Fibroblast of lung (primary cell): ENCODE data around the gene RTN4. TPM values are rescaled to one million over a fixed set of nuclear protein-coding genes. Genes with fewer than 3 reads are reported as not detected.

Experiments used
- DNase-seq, 2 donors: peaks; one replicate each; pipeline versions ENCODE4 v3.0.0 to v3.0.0-alpha.2; 2010; ENCODE audit warnings: low read depth in 2 of 2
- H2AFZ ChIP-seq: 2 replicates; pipeline ENCODE4 v1.5.1; 2012; ENCODE audit warnings: low read length, control low read depth, inconsistent platforms
- H3K27ac ChIP-seq: 2 replicates; pipeline ENCODE4 v1.5.1; 2011; ENCODE audit warnings: low read length, control low read depth; ENCODE audit not compliant: insufficient read depth
- H3K27me3 ChIP-seq: 2 replicates; pipeline ENCODE4 v1.5.1; 2011; ENCODE audit warnings: mild to moderate bottlenecking, low read length; ENCODE audit not compliant: control insufficient read depth, insufficient read depth
- H3K36me3 ChIP-seq: 2 replicates; pipeline ENCODE4 v1.5.1; 2011; ENCODE audit warnings: low read length; ENCODE audit not compliant: control insufficient read depth, insufficient read depth
- H3K4me1 ChIP-seq: 2 replicates; pipeline ENCODE4 v1.5.1; 2011; ENCODE audit warnings: low read length; ENCODE audit not compliant: control insufficient read depth, insufficient read depth; ENCODE audit errors: extremely low read depth
- H3K4me2 ChIP-seq: 2 replicates; pipeline ENCODE4 v1.5.1; 2011; ENCODE audit warnings: low read length, control low read depth; ENCODE audit not compliant: insufficient read depth; ENCODE audit errors: extremely low read depth
- H3K4me3 ChIP-seq, 4 experiments: fragments of 200-600 bp in 1 of 4; sonication (generic) in 1 of 4; replicated peaks in 1 of 4; 2 replicates each; pipeline ENCODE4 v1.5.1; 2011 to 2016; ENCODE audit warnings: low read length in 4 of 4, low read depth in 3 of 4, mild to moderate bottlenecking in 3 of 4, control low read depth in 2 of 4, inconsistent platforms in 1 of 4, mixed read lengths in 1 of 4; ENCODE audit not compliant: insufficient read depth in 1 of 4; ENCODE audit errors: control extremely low read depth in 1 of 4
- H3K79me2 ChIP-seq: 2 replicates; pipeline ENCODE4 v1.5.1; 2012; ENCODE audit warnings: mild to moderate bottlenecking, low read length, inconsistent platforms; ENCODE audit not compliant: control insufficient read depth, insufficient read depth
- H3K9ac ChIP-seq: 2 replicates; pipeline ENCODE4 v1.5.1; 2011; ENCODE audit warnings: mild to moderate bottlenecking, low read length, control low read depth; ENCODE audit not compliant: insufficient read depth
- H3K9me3 ChIP-seq: 2 replicates; pipeline ENCODE4 v1.5.1; 2012; ENCODE audit warnings: low read depth, low read length; ENCODE audit not compliant: control insufficient read depth, insufficient read depth
- H4K20me1 ChIP-seq: 2 replicates; pipeline ENCODE4 v1.5.1; 2011; ENCODE audit warnings: low read length; ENCODE audit not compliant: control insufficient read depth, insufficient read depth; ENCODE audit errors: extremely low read depth
- CTCF ChIP-seq, 2 donors: IDR thresholded peaks in 1 of 2; conservative IDR thresholded peaks in 1 of 2; 1 replicate in 1 of 2; 2 replicates in 1 of 2; pipeline ENCODE4 v1.5.1; 2011 to 2012; ENCODE audit warnings: low read length in 2 of 2, control low read depth in 1 of 2, inconsistent platforms in 1 of 2, low read depth in 1 of 2, mild to moderate bottlenecking in 1 of 2
- EZH2 ChIP-seq: IDR thresholded peaks from 2 replicates; pipeline ENCODE4 v1.5.1; 2012; ENCODE audit warnings: low read length, control low read depth, mild to moderate bottlenecking; ENCODE audit errors: missing control alignments
- polyA minus RNA-seq: library from RNA; depleted of rRNA, polyadenylated mRNA; stranded (reverse); fragments of >200 nt; gene quantifications from 2 replicates; pipeline ENCODE4 v1.2.3, GENCODE V29; 2011; ENCODE audit warnings: low replicate concordance
- polyA plus RNA-seq, 2 donors: library from polyadenylated mRNA; depleted of rRNA in 1 of 2; stranded (reverse) in 1 of 2; unstranded in 1 of 2; fragments of >200 nt; gene quantifications; 2 replicates each; pipeline ENCODE4 v1.2.1, GENCODE V29; 2011 to 2012; ENCODE audit warnings: missing spikeins in 1 of 2
- total RNA-seq: library from RNA; depleted of rRNA; stranded (reverse); fragments of >200 nt; gene quantifications from 2 replicates; pipeline ENCODE4 v1.2.1, GENCODE V29; 2014

RTN4 gene
- total RNA-seq (238 and 560 TPM in 2 replicates), polyA plus RNA-seq (1,270 and 1,326 TPM in 2 replicates), polyA minus RNA-seq (787 and 926 TPM in 2 replicates)
- 760 and 795 TPM in 2 replicates for polyA plus RNA-seq (2012)

DNA sequence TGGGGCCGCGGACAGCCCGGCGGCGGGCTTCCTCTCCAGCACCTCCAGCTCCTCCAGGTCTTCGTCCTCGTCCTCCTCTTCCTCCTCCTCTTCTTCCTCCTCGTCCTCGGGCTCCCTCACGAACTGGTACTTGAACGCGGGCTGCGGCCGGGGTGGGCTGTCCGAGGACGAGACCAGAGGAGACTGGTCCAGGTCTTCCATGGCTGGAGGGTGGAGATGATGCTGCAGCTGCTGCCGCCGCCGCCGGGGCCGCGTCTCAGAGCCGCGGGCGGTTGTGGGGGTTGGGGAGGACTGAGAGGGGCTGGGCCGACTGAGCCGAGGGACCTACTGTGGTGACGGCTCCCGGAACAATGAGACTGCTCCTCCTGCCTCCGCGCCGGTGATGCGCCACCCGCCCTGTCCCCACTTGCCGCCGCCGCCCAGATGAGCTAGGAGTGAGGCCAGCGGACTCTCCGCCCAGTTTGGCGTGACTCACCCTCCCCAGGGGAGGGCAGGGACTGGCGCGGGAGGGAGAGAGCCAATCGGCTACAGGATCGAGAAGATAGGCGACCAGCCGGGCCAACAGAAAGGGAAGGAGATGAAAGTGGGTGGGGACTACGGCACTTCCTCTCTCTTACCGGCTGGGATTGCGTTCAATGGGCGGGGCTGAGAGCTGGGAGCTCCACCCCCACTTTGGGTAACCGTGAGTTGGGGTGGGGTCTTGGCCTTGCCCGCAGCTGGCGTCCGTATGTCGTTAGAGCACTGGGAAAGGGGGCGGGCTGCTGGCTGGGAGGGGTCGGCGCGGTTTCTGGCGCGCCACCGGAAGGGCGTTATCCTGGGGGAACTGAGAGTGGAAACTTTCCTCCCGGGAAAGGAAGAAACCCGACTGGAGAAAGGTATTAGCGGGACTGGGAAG, at the start of gene RTN4:
Gene RTN4, minus strand, starts transcription at position 352 of the 895 bp plus-strand sequence. Its CDS starts 151 bp downstream, at position 201.
- Histone ChIP-seq H2AFZ (no peak within 1 kb of the TSS), H3K4me2 (peak within 1 kb of the TSS; percentile 80), H3K79me2 (peaks cover 55% of the 10 kb centered on the region), H3K27me3 (no peaks in the 10 kb centered on the region), H3K27ac (peak within 1 kb of the TSS; percentile 97), H3K9ac (peak within 1 kb of the TSS; percentile 83), H3K4me1 (no peaks in the 10 kb centered on the region), H3K9me3 (no peaks in the 10 kb centered on the region), H3K4me3 (peak within 1 kb of the TSS; percentile 69 to 100 (median 89)), H3K36me3 (no peaks in the 10 kb centered on the region), H4K20me1 (peaks cover 12% of the 10 kb centered on the region)
- peak; percentile 99 for DNase-seq
- TF ChIP-seq EZH2 (no peak), CTCF (conservative IDR thresholded peaks at IDR 0.05 in 1 of 2, IDR thresholded peaks at IDR 0.05 in 1 of 2; ENCODE audit: low read depth in 1 of 2, low read length in 2 of 2) (peak; percentile 12 to 20)

DNA sequence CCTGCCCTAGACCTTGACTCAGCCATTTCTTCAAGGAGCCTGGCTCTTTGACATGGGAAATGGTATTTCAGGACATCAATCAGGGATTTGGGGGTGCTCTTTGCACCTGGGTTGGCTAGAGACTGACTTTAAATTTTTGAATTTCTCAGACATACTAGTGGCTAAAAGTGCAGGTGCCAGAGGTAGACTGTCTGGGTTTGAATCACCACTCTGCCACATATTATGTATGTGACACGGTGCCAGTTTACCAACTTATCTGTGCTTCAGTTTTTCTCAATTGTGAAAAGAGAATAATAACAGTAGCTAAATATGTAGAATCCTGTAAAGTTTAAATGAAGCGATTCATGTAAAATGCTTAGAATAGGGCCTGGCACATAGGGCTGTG, 49.2 kb upstream of the RTN4 start:
- Histone ChIP-seq H3K36me3 (no peaks in the 10 kb centered on the region), H3K79me2 (no peaks in the 10 kb centered on the region), H3K9me3 (no peaks in the 10 kb centered on the region), H3K27me3 (no peaks in the 10 kb centered on the region), H3K4me1 (peaks cover 28% of the 10 kb centered on the region), H3K27ac (peak overlapping the region; percentile 92), H3K4me3 (no peak overlapping the region), H3K4me2 (peak overlapping the region; percentile 92), H3K9ac (no peak overlapping the region), H4K20me1 (no peaks in the 10 kb centered on the region), H2AFZ (no peak overlapping the region)
- DNase-seq = no peak
- no peak for TF ChIP-seq EZH2
- no peak for TF ChIP-seq CTCF (conservative IDR thresholded peaks at IDR 0.05 in 1 of 2, IDR thresholded peaks at IDR 0.05 in 1 of 2; ENCODE audit: low read depth in 1 of 2, low read length in 2 of 2)
